A673 (cell line): ENCODE results near the gene OTOP1. TPM values are rescaled to one million over a fixed set of nuclear protein-coding genes. Genes with fewer than 3 reads are reported as not detected.
"Not testable (repeated sequence)": the region's sequence is repeated elsewhere in the genome, so short reads cannot be mapped to it uniquely, and the experiment has no call there.

Source experiments
- BruUV-seq: library from RNA; stranded (reverse); fragments of 400-500 nt; replicated peaks from 2 replicates; lab custom pipeline; 2021; lab: Mats Ljungman, UMichigan
- CTCF ChIA-PET: fragments of 300-600 bp; sonication (Branson Sonifier 250); formaldehyde crosslinking; loops from one replicate; lab custom pipeline; 2022; ENCODE audit warnings: antibody characterized with exemption; lab: Charles Lee
- POLR2A ChIA-PET: fragments of 300-600 bp; sonication (Branson Sonifier 250); formaldehyde crosslinking; loops from one replicate; lab custom pipeline; 2022; ENCODE audit warnings: antibody characterized with exemption; ENCODE audit not compliant: low non-redundant PET; lab: Charles Lee
- DNase-seq: peaks from one replicate; pipeline ENCODE4 v3.0.0-alpha.2; 2015; ENCODE audit warnings: low spot score
- H3K27ac ChIP-seq: fragments of 200-600 bp; sonication (generic); 2 replicates; pipeline ENCODE4 v1.5.1; 2016; ENCODE audit warnings: mixed run types, low read depth, mild to moderate bottlenecking, mixed read lengths, antibody characterized with exemption, low read length; ENCODE audit not compliant: poor library complexity, severe bottlenecking
- H3K27me3 ChIP-seq: fragments of 200-600 bp; sonication (generic); replicated peaks from 2 replicates; pipeline ENCODE4 v1.6.1; 2017; ENCODE audit warnings: mixed run types, low read depth, mild to moderate bottlenecking, mixed read lengths, antibody characterized with exemption, low read length; ENCODE audit not compliant: insufficient read depth, poor library complexity
- H3K36me3 ChIP-seq: fragments of 200-600 bp; sonication (generic); 2 replicates; pipeline ENCODE4 v1.6.1; 2016; ENCODE audit warnings: mixed run types, mild to moderate bottlenecking, mixed read lengths, antibody characterized with exemption, low read length; ENCODE audit not compliant: insufficient read depth, poor library complexity, severe bottlenecking
- H3K4me1 ChIP-seq: fragments of 200-600 bp; sonication (generic); 2 replicates; pipeline ENCODE4 v1.6.1; 2017; ENCODE audit warnings: mixed run types, mild to moderate bottlenecking, mixed read lengths, antibody characterized with exemption, low read length; ENCODE audit not compliant: insufficient read depth, poor library complexity, severe bottlenecking
- H3K4me3 ChIP-seq: fragments of 200-600 bp; sonication (generic); 2 replicates; pipeline ENCODE4 v1.5.1; 2016; ENCODE audit warnings: low read depth, mixed run types, mild to moderate bottlenecking, mixed read lengths, low read length; ENCODE audit not compliant: poor library complexity, severe bottlenecking
- H3K9me3 ChIP-seq: fragments of 200-600 bp; sonication (generic); 2 replicates; pipeline ENCODE4 v1.6.1; 2016; ENCODE audit warnings: mixed run types, low read depth, mild to moderate bottlenecking, mixed read lengths, antibody characterized with exemption, low read length; ENCODE audit not compliant: poor library complexity, severe bottlenecking
- EZH2 ChIP-seq: fragments of 200-600 bp; sonication (generic); IDR thresholded peaks from 2 replicates; pipeline ENCODE4 v1.6.1; 2017; ENCODE audit warnings: borderline replicate concordance, low read depth, mild to moderate bottlenecking, mixed read lengths, antibody characterized with exemption, low read length; ENCODE audit not compliant: poor library complexity, severe bottlenecking
- intact Hi-C: fragments of 100-400 bp; cut with micrococcal nuclease; formaldehyde crosslinking; loops from one replicate; pipeline ENCODE4 v1.10.0; 2022; ENCODE audit not compliant: unreplicated experiment
- total RNA-seq: library from RNA; stranded (reverse); gene quantifications from 2 replicates; pipeline ENCODE4 v1.2.3, GENCODE V29; 2021
- TF ChIP-seq, protein P1 (sequence below): fragments of 300-800, 200-600 bp; sonication (generic); conservative IDR thresholded peaks from 2 replicates; pipeline ENCODE4 v1.5.1; 2017; ENCODE audit warnings: low read depth, mild to moderate bottlenecking, antibody characterized with exemption, low read length, moderate library complexity, mixed read lengths

OTOP1 gene
- total RNA-seq, 1 experiment from 2014 or later, result not detected

- peaks cover 78% of the 10 kb centered on the region for H3K27me3 ChIP-seq
- no peaks in the 10 kb centered on the region for H3K36me3 ChIP-seq
- no peak for DNase-seq
- no peak overlapping the region for H3K27ac ChIP-seq
- intact Hi-C loops, result no loop called here
- POLR2A ChIA-PET, result no interaction called here
- no peaks in the 10 kb centered on the region for H3K9me3 ChIP-seq
- no peaks in the 10 kb centered on the region for H3K4me1 ChIP-seq
- no peak overlapping the region for H3K4me3 ChIP-seq
- BruUV-seq, result no TSS peak
- no peak for TF ChIP-seq EZH2
- TF ChIP-seq, protein P1, sequence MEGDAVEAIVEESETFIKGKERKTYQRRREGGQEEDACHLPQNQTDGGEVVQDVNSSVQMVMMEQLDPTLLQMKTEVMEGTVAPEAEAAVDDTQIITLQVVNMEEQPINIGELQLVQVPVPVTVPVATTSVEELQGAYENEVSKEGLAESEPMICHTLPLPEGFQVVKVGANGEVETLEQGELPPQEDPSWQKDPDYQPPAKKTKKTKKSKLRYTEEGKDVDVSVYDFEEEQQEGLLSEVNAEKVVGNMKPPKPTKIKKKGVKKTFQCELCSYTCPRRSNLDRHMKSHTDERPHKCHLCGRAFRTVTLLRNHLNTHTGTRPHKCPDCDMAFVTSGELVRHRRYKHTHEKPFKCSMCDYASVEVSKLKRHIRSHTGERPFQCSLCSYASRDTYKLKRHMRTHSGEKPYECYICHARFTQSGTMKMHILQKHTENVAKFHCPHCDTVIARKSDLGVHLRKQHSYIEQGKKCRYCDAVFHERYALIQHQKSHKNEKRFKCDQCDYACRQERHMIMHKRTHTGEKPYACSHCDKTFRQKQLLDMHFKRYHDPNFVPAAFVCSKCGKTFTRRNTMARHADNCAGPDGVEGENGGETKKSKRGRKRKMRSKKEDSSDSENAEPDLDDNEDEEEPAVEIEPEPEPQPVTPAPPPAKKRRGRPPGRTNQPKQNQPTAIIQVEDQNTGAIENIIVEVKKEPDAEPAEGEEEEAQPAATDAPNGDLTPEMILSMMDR, result no peak
- CTCF ChIA-PET, result no interaction called here
These were observed 669 bp downstream of the OTOP1 start for GRCh38 chr4:4225915-4226605.

GRCh38 chr4:4217113-4217512 is 9.6 kb downstream of the OTOP1 start:
- H3K36me3 ChIP-seq, result no peaks in the 10 kb centered on the region
- no peak for DNase-seq
- H3K4me3 ChIP-seq, result no peak overlapping the region
- POLR2A ChIA-PET, result no interaction called here
- no TSS peak for BruUV-seq
- CTCF ChIA-PET, result no interaction called here
- no peak overlapping the region for H3K27ac ChIP-seq
- peaks cover 23% of the 10 kb centered on the region for H3K27me3 ChIP-seq
- no peaks in the 10 kb centered on the region for H3K9me3 ChIP-seq
- TF ChIP-seq, protein P1, result no peak
- no peak for TF ChIP-seq EZH2
- no peaks in the 10 kb centered on the region for H3K4me1 ChIP-seq
- intact Hi-C loops, result no loop called here

GRCh38 chr4:4216648-4217047 is 10.1 kb downstream of the OTOP1 start:
- Histone ChIP-seq H3K9me3 (no peaks in the 10 kb centered on the region), H3K27ac (no peak overlapping the region), H3K36me3 (no peaks in the 10 kb centered on the region), H3K4me3 (no peak overlapping the region), H3K27me3 (peaks cover 23% of the 10 kb centered on the region), H3K4me1 (no peaks in the 10 kb centered on the region)
- ChIA-PET POLR2A (no interaction called here), CTCF (no interaction called here)
- DNase-seq, result peak; percentile 15
- no peak for TF ChIP-seq EZH2
- TF ChIP-seq, protein P1, result no peak
- BruUV-seq, result no TSS peak
- intact Hi-C loops, result no loop called here

- CTCF ChIA-PET, H3K4me3 ChIP-seq, H3K4me1 ChIP-seq, BruUV-seq, H3K27ac ChIP-seq, POLR2A ChIA-PET, H3K36me3 ChIP-seq, DNase-seq, intact Hi-C loops, H3K9me3 ChIP-seq: not testable (repeated sequence)
- peaks cover 48% of the 10 kb centered on the region for H3K27me3 ChIP-seq
These were observed 13.1 kb downstream of the OTOP1 start for GRCh38 chr4:4213674-4214073.
